ENCODE results near the gene ABCC6. TPM values are rescaled to one million over a fixed set of nuclear protein-coding genes. Genes with fewer than 3 reads are reported as not detected.

ABCC6 gene
- total RNA-seq, 3 donors from 2014 or later (not counting 1 experiment from before 2014, with no cell fraction given) = 0.16 to 0.25 TPM; not detected in 1

DNA sequence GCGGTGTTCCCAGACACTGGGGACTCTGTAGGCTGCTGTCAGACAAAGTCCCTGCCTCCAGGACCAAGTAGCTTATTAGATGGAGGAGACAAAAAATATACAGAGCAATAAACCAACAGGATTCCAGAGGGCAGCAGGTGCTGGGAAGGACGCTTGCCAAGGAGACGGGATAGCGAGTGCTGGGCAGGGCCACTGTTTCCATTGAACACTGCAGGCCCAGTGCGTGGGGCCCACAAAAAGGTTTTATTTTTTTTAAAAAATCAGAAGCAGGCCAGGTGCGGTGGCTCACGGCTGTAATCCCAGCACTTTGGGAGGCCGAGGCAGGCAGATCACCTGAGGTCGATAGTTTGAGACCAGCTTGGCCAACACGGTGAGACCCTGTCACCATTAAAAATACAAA is 84.2 kb downstream of the ABCC6 start:
- Mint-ChIP-seq H3K4me3 (no peak overlapping the region), H3K27ac (no peak overlapping the region), H3K27me3 (ENCODE audit: low read depth in 2 of 2) (no peaks in the 10 kb centered on the region), H3K36me3 (peaks cover 6% of the 10 kb centered on the region), H3K9me3 (no peaks in the 10 kb centered on the region), H3K4me1 (no peaks in the 10 kb centered on the region)
- H3K36me3 ChIP-seq (ENCODE audit: control insufficient read depth, insufficient read depth, low read length) = peaks cover 69% of the 10 kb centered on the region
- ATAC-seq = no peak
- H3K4me1 ChIP-seq (ENCODE audit: control insufficient read depth, insufficient read depth, low read length) = no peaks in the 10 kb centered on the region
- no peak overlapping the region for H3K27ac ChIP-seq (ENCODE audit: low read length)
- no peak for DNase-seq
- H3K9me3 ChIP-seq (ENCODE audit: control insufficient read depth, insufficient read depth, low read length) = no peaks in the 10 kb centered on the region
- TF ChIP-seq, protein P1, sequence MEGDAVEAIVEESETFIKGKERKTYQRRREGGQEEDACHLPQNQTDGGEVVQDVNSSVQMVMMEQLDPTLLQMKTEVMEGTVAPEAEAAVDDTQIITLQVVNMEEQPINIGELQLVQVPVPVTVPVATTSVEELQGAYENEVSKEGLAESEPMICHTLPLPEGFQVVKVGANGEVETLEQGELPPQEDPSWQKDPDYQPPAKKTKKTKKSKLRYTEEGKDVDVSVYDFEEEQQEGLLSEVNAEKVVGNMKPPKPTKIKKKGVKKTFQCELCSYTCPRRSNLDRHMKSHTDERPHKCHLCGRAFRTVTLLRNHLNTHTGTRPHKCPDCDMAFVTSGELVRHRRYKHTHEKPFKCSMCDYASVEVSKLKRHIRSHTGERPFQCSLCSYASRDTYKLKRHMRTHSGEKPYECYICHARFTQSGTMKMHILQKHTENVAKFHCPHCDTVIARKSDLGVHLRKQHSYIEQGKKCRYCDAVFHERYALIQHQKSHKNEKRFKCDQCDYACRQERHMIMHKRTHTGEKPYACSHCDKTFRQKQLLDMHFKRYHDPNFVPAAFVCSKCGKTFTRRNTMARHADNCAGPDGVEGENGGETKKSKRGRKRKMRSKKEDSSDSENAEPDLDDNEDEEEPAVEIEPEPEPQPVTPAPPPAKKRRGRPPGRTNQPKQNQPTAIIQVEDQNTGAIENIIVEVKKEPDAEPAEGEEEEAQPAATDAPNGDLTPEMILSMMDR (IDR thresholded peaks at IDR 0.05) = no peak
- no peak overlapping the region for H3K4me3 ChIP-seq (ENCODE audit: low read length)
- no peaks in the 10 kb centered on the region for H3K27me3 ChIP-seq (ENCODE audit: control insufficient read depth, insufficient read depth, low read length)
- intact Hi-C loops (cut with micrococcal nuclease) = no loop called here
- 97% methylated on average over 10 of the region's 10 CpGs for WGBS (ENCODE audit: insufficient coverage)

DNA sequence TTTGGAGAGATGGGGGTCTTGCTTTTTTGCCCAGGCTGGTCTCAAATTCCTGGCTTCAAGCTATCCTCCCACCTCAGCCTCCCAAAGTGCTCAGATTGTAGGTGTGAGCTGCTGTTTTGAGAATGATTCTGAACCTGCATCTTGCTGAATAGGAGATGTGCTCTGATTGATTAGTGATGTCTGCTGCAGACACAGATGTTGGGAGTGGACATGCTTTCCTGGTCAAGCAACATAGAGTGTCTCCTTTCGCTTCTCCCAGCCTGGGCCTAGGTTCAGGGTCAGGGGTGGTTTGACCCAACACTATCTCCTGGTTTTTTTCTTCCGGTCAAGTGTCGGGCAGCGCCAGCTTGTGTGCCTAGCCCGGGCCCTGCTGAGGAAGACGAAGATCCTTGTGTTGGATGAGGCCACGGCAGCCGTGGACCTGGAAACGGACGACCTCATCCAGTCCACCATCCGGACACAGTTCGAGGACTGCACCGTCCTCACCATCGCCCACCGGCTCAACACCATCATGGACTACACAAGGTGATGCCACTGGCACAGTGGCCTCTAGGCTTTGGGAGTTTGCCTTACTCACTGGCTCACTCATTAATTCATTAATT is 85.2 kb downstream of the ABCC6 start:
- H3K4me1 ChIP-seq (ENCODE audit: control insufficient read depth, insufficient read depth, low read length) = no peaks in the 10 kb centered on the region
- no peaks in the 10 kb centered on the region for H3K27me3 Mint-ChIP-seq (ENCODE audit: low read depth in 2 of 2)
- H3K9me3 ChIP-seq (ENCODE audit: control insufficient read depth, insufficient read depth, low read length) = no peaks in the 10 kb centered on the region
- TF ChIP-seq, protein P1 (IDR thresholded peaks at IDR 0.05) = no peak
- H3K9me3 Mint-ChIP-seq = no peaks in the 10 kb centered on the region
- over 99% methylated on average over 15 of the region's 15 CpGs for WGBS (ENCODE audit: insufficient coverage)
- ATAC-seq (no peak), DNase-seq (no peak)
- H3K4me1 Mint-ChIP-seq = no peaks in the 10 kb centered on the region
- H3K4me3 ChIP-seq (ENCODE audit: low read length) = no peak overlapping the region
- no peak overlapping the region for H3K27ac ChIP-seq (ENCODE audit: low read length)
- no peak overlapping the region for H3K4me3 Mint-ChIP-seq
- peaks cover 6% of the 10 kb centered on the region for H3K36me3 Mint-ChIP-seq
- intact Hi-C loops (cut with micrococcal nuclease) = no loop called here
- no peaks in the 10 kb centered on the region for H3K27me3 ChIP-seq (ENCODE audit: control insufficient read depth, insufficient read depth, low read length)
- H3K36me3 ChIP-seq (ENCODE audit: control insufficient read depth, insufficient read depth, low read length) = peaks cover 70% of the 10 kb centered on the region
- no peak overlapping the region for H3K27ac Mint-ChIP-seq

DNA sequence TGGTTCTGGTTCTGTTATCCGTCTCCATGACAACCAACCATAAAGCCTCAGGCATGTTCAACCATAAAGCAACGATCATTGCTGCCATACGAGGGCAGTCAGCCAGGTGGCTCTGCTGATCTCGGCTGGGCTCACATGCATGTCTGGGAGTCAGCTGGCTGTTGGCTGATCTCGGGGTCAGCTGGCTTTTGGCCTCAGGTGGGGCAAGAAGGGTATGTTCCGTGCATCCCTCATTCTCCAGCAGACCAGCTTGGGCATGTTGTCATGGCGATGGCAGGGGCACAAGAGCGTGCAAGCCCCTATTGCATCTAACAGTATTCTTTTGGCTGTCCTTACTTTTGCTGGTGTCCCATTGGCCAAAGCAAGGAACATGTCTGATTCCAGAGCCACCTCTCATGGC is 86.2 kb downstream of the ABCC6 start:
- DNase-seq (no peak), ATAC-seq (no peak)
- Histone ChIP-seq H3K27me3 (ENCODE audit: control insufficient read depth, insufficient read depth, low read length) (no peaks in the 10 kb centered on the region), H3K36me3 (ENCODE audit: control insufficient read depth, insufficient read depth, low read length) (peaks cover 72% of the 10 kb centered on the region), H3K4me3 (ENCODE audit: low read length) (no peak overlapping the region), H3K9me3 (ENCODE audit: control insufficient read depth, insufficient read depth, low read length) (no peaks in the 10 kb centered on the region), H3K4me1 (ENCODE audit: control insufficient read depth, insufficient read depth, low read length) (no peaks in the 10 kb centered on the region), H3K27ac (ENCODE audit: low read length) (no peak overlapping the region)
- TF ChIP-seq, protein P1 (IDR thresholded peaks at IDR 0.05) = no peak
- no peaks in the 10 kb centered on the region for H3K9me3 Mint-ChIP-seq
- H3K36me3 Mint-ChIP-seq = peaks cover 6% of the 10 kb centered on the region
- no peaks in the 10 kb centered on the region for H3K27me3 Mint-ChIP-seq (ENCODE audit: low read depth in 2 of 2)
- intact Hi-C loops (cut with micrococcal nuclease) = no loop called here
- no peak overlapping the region for H3K27ac Mint-ChIP-seq
- no peaks in the 10 kb centered on the region for H3K4me1 Mint-ChIP-seq
- 94% methylated on average over 8 of the region's 8 CpGs for WGBS (ENCODE audit: insufficient coverage)
- H3K4me3 Mint-ChIP-seq = no peak overlapping the region

DNA sequence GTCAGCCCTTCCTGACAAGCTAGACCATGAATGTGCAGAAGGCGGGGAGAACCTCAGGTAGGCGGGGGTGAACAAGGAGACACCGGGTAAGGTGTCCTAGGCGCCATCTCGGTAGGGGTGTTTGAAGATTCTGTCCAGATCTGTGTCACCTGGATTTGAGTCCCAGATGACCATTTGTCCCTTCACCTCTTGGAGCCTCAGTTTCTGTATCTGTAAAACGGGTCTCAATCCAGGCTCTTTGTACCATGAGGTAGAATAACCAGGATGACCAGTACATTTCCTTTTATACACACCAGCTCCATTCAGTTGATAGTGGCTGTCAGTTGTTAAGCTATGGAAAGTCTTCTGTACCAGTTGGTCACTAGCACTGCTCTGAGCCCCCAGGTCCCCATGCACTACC is 86.7 kb downstream of the ABCC6 start:
- Mint-ChIP-seq H3K9me3 (no peaks in the 10 kb centered on the region), H3K27me3 (ENCODE audit: low read depth in 2 of 2) (no peaks in the 10 kb centered on the region), H3K27ac (no peak overlapping the region), H3K4me3 (no peak overlapping the region), H3K4me1 (no peaks in the 10 kb centered on the region), H3K36me3 (peaks cover 6% of the 10 kb centered on the region)
- intact Hi-C loops (cut with micrococcal nuclease) = no loop called here
- Histone ChIP-seq H3K4me1 (ENCODE audit: control insufficient read depth, insufficient read depth, low read length) (no peaks in the 10 kb centered on the region), H3K27me3 (ENCODE audit: control insufficient read depth, insufficient read depth, low read length) (no peaks in the 10 kb centered on the region), H3K36me3 (ENCODE audit: control insufficient read depth, insufficient read depth, low read length) (peaks cover 71% of the 10 kb centered on the region), H3K27ac (ENCODE audit: low read length) (no peak overlapping the region), H3K9me3 (ENCODE audit: control insufficient read depth, insufficient read depth, low read length) (no peaks in the 10 kb centered on the region), H3K4me3 (ENCODE audit: low read length) (no peak overlapping the region)
- TF ChIP-seq, protein P1 (IDR thresholded peaks at IDR 0.05) = no peak
- no peak for ATAC-seq
- no peak for DNase-seq
- 97% methylated on average over 6 of the region's 6 CpGs for WGBS (ENCODE audit: insufficient coverage)

All from natural killer cell (primary cell).